T-helper 1 cell treated with Interleukin-12 subunit alpha and Interleukin-12 subunit beta and Interleukin-4 antibody, amounts not matched to agents 30 μg/mL and 1 μg/mL, for 36 hours (primary cell): ENCODE data around the gene GHITM.

Experiments
- H3K27ac Mint-ChIP-seq: one replicate; pipeline ENCODE4 v1.8.0; 2021; ENCODE audit warnings: mild to moderate bottlenecking, mixed read lengths
- H3K27me3 Mint-ChIP-seq: one replicate; pipeline ENCODE4 v1.8.0; 2021; ENCODE audit warnings: low read depth, mixed read lengths
- H3K36me3 Mint-ChIP-seq: one replicate; pipeline ENCODE4 v1.8.0; 2021; ENCODE audit warnings: low read depth, mixed read lengths
- H3K4me1 Mint-ChIP-seq: one replicate; pipeline ENCODE4 v1.8.0; 2021; ENCODE audit warnings: low read depth, mixed read lengths
- H3K4me3 Mint-ChIP-seq: one replicate; pipeline ENCODE4 v1.8.0; 2021; ENCODE audit warnings: mild to moderate bottlenecking, moderate library complexity, mixed read lengths
- H3K9me3 Mint-ChIP-seq: one replicate; pipeline ENCODE4 v1.8.0; 2021; ENCODE audit warnings: mixed read lengths

The GHITM gene

GRCh38 chr10:84195044-84195830 lies 55.9 kb downstream of the GHITM start:
- H3K4me1 Mint-ChIP-seq: peaks cover 5% of the 10 kb centered on the region
- H3K36me3 Mint-ChIP-seq: peaks cover 2% of the 10 kb centered on the region
- H3K4me3 Mint-ChIP-seq: peak overlapping the region; percentile 28
- H3K27ac Mint-ChIP-seq: no peak overlapping the region
- H3K9me3 Mint-ChIP-seq: no peaks in the 10 kb centered on the region
- peaks cover 66% of the 10 kb centered on the region for H3K27me3 Mint-ChIP-seq

GRCh38 chr10:84196083-84196482 lies 56.8 kb downstream of the GHITM start:
- Mint-ChIP-seq H3K27me3 (peaks cover 68% of the 10 kb centered on the region), H3K4me3 (no peak overlapping the region), H3K36me3 (peaks cover 2% of the 10 kb centered on the region), H3K9me3 (no peaks in the 10 kb centered on the region), H3K4me1 (peaks cover 4% of the 10 kb centered on the region), H3K27ac (no peak overlapping the region)

GRCh38 chr10:84196941-84197340 lies 57.6 kb downstream of the GHITM start:
- Mint-ChIP-seq H3K4me1 (no peaks in the 10 kb centered on the region), H3K36me3 (peaks cover 2% of the 10 kb centered on the region), H3K27ac (no peak overlapping the region), H3K27me3 (peaks cover 59% of the 10 kb centered on the region), H3K9me3 (no peaks in the 10 kb centered on the region), H3K4me3 (no peak overlapping the region)

GRCh38 chr10:84197643-84198042 lies 58.3 kb downstream of the GHITM start:
- Mint-ChIP-seq H3K27me3 (peaks cover 55% of the 10 kb centered on the region), H3K27ac (no peak overlapping the region)

GRCh38 chr10:84198206-84198915 lies 59.1 kb downstream of the GHITM start:
- Mint-ChIP-seq H3K27ac (no peak overlapping the region), H3K27me3 (peaks cover 48% of the 10 kb centered on the region), H3K4me1 (no peaks in the 10 kb centered on the region), H3K9me3 (no peaks in the 10 kb centered on the region), H3K4me3 (no peak overlapping the region), H3K36me3 (no peaks in the 10 kb centered on the region)

More at GRCh38 chr10:84197643-84198042, 58.3 kb downstream of the GHITM start:
- no peak overlapping the region for H3K4me3 Mint-ChIP-seq
- no peaks in the 10 kb centered on the region for H3K4me1 Mint-ChIP-seq
- no peaks in the 10 kb centered on the region for H3K9me3 Mint-ChIP-seq
- H3K36me3 Mint-ChIP-seq: no peaks in the 10 kb centered on the region

GRCh38 chr10:84200537-84201243 lies 61.4 kb downstream of the GHITM start:
- no peak overlapping the region for H3K27ac Mint-ChIP-seq
- H3K9me3 Mint-ChIP-seq: no peaks in the 10 kb centered on the region
- no peaks in the 10 kb centered on the region for H3K36me3 Mint-ChIP-seq

GRCh38 chr10:84201244-84201606 lies 61.9 kb downstream of the GHITM start:
- Mint-ChIP-seq H3K4me1 (no peaks in the 10 kb centered on the region), H3K27ac (no peak overlapping the region), H3K9me3 (no peaks in the 10 kb centered on the region), H3K36me3 (no peaks in the 10 kb centered on the region), H3K4me3 (no peak overlapping the region), H3K27me3 (peaks cover 29% of the 10 kb centered on the region)

More at GRCh38 chr10:84200537-84201243, 61.4 kb downstream of the GHITM start:
- Mint-ChIP-seq H3K27me3 (peaks cover 34% of the 10 kb centered on the region), H3K4me1 (no peaks in the 10 kb centered on the region), H3K4me3 (no peak overlapping the region)

- H3K27ac Mint-ChIP-seq: no peak overlapping the region
- no peaks in the 10 kb centered on the region for H3K36me3 Mint-ChIP-seq
- H3K9me3 Mint-ChIP-seq: no peaks in the 10 kb centered on the region
- H3K4me3 Mint-ChIP-seq: no peak overlapping the region
- H3K27me3 Mint-ChIP-seq: peaks cover 26% of the 10 kb centered on the region
- no peaks in the 10 kb centered on the region for H3K4me1 Mint-ChIP-seq
These were observed 62.4 kb downstream of the GHITM start for GRCh38 chr10:84201682-84202081.

GRCh38 chr10:84202349-84202748 lies 63.0 kb downstream of the GHITM start:
- no peak overlapping the region for H3K27ac Mint-ChIP-seq
- H3K27me3 Mint-ChIP-seq: peaks cover 26% of the 10 kb centered on the region
- no peaks in the 10 kb centered on the region for H3K36me3 Mint-ChIP-seq

More at GRCh38 chr10:84202349-84202748, 63.0 kb downstream of the GHITM start:
- no peak overlapping the region for H3K4me3 Mint-ChIP-seq
- H3K9me3 Mint-ChIP-seq: no peaks in the 10 kb centered on the region
- no peaks in the 10 kb centered on the region for H3K4me1 Mint-ChIP-seq
